Head of caudate nucleus (tissue), 42 donors: ENCODE measurements around the gene KCNA3.
A peak's percentile ranks its signal among the peaks of the same experiment; 100 is the strongest.

ENCODE experiments used
- DNase-seq, 42 donors: peaks; one replicate each; pipeline versions ENCODE4 v3.0.0 to v3.0.0-alpha.2; 2020 to 2021; ENCODE audit warnings: mixed read lengths in 7 of 42
- intact Hi-C: fragments of 100-400 bp; cut with DNase I; formaldehyde crosslinking; loops from one replicate; pipeline ENCODE4 v1.15.0; 2022

Gene KCNA3

DNA sequence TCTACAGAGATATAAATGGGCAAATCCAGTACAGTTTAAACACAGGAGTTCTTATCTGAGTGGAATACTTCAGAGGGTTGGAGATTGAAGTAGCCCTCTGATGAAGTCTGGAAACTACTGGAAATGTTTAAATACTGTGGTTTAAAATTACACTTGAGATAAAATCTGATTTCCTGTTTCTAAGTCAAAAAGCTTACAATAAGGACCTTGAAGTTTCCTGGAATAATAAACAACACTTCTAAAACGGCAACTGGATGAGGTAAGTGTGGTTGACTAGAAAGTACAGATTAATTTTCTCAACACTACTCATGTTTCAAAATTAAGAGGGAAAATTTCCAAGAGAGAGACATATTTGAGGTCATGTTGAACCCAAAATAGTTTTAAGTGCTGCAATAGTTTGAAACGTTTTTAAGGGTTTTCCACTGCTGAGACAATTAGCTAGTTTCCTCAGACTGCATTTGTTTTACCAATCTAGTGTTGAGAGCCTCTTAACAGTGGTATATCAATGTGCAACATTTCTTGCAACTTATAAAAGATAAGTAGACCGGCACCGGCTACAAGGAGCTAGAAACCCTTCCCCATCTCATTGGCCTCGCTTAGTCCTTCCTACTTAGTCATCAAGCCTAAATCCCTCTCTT is 27.4 kb downstream of the KCNA3 start:
- no peak for DNase-seq
- intact Hi-C loops: no loop called here

DNA sequence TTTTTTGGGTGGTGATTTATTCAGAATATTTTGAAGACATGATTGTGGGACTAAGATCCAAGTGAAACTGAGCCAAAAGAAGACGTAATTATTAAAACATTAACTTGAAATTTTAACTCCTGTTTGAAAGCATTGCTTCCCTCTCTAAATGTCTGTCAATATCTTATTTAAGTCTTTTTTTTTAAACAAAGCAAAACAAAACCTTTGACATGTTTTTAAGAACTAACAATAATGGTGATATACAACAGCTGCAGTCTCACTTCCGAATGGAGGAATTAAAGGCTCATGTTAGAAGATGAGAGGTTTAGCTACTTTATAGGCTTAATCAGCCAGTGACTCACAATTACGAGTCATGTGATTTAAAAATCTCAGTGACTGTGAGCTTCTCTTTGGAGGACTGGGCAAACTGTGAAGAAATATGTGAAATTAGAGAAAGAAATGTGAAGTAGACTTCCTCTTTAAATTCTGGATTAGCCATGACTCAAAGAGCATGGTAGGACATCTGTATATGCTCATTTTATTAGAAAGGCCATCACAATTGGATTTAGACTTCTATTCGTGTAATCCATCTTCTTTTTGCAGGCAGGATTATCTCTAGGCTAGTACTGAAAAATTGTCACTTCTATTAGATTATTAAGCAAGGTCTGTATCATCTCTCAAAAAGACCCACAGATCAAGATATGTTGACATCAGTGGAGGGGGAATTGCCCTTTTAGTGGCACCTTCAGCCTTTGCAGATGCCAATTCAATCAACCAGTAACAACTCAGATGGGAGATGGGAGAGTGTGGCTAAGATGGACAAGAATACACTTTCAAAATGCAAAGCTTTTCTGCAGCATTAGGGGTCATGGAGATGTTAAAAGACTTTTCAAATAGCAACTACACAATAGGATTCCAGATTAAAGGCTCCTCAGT is 28.7 kb downstream of the KCNA3 start:
- no peak for DNase-seq
- intact Hi-C loops: no loop called here

- DNase-seq: no peak
- intact Hi-C loops: no loop called here
Measured at GRCh38 chr1:110645211-110645610, 29.5 kb downstream of the KCNA3 start.

- peak in 6 of 42 donors; percentile 25 to 59 (median 41) for DNase-seq
- intact Hi-C loops: no loop called here
Measured at GRCh38 chr1:110643879-110644472, 30.8 kb downstream of the KCNA3 start.

- DNase-seq: no peak
- intact Hi-C loops: no loop called here
Measured at GRCh38 chr1:110639724-110640386, 34.9 kb downstream of the KCNA3 start.

- intact Hi-C loops: no loop called here
- DNase-seq: peak in 29 of 42 donors; percentile 35 to 88 (median 62)
Measured at GRCh38 chr1:110638556-110638955, 36.2 kb downstream of the KCNA3 start.

DNA sequence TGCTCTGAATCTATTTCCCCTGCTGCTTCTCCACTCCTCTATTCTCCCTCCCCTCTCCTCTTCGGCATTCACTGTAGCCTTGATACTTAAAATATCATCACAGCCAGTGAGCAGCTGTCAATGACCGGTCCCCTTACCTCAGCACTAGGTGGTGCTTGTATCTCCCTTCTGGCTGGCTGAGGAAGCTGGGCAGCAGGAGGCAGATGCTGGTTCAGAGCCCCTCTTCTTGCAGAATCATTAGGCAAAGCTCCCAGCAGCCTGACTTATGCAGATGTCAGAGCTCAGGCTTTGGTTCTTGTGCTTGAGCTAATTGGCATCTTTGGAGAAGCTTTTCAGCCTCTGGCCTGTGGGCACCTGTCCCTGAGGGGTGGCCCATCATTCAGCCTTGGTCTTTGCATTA is 36.7 kb downstream of the KCNA3 start:
- intact Hi-C loops: no loop called here
- peak in 1 of 42 donors; percentile 14 for DNase-seq

- DNase-seq: peak in 1 of 42 donors; percentile 55
- intact Hi-C loops: no loop called here
Measured at GRCh38 chr1:110637475-110637874, 37.3 kb downstream of the KCNA3 start.

DNA sequence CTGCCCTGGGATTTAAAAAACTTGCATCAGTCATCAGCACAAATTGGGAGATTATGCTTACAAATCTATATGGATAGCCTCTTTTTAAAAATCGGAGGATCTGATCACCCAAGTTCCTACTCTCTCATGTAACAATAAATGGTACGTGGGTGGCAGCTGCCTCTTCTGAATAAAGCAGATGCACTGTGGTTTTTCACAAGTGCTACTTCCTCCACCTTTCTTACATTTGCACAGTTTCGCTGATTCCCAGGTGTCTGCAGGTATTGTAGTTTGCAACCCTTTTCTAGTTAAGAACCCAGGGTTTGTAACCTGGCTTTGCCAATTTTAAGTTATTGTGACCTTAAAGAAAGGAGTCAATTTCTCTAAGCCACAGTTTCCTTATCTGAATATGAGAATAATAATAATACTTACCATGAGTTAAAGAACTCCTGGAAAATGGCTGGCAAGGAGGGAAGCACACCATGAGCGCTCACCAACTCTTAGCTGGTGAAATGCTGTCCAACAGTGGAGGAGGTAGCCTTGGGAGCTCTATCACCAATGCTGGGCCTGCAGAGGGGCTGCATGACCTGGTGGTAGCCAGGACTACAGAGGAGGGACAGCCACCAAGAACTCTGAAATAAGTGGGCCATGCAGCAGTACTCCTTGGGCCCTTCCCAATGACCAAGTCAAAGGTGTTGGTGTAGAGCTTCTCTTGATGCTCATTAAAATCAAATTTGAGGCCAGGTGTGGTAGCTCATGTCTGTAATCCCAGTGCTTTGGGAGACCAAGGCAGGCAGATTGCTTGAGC is 38.4 kb downstream of the KCNA3 start:
- intact Hi-C loops: no loop called here
- peak in 10 of 42 donors; percentile 28 to 76 (median 48) for DNase-seq

GRCh38 chr1:110635434-110635833 is 39.3 kb downstream of the KCNA3 start:
- no peak for DNase-seq
- intact Hi-C loops: no loop called here

DNA sequence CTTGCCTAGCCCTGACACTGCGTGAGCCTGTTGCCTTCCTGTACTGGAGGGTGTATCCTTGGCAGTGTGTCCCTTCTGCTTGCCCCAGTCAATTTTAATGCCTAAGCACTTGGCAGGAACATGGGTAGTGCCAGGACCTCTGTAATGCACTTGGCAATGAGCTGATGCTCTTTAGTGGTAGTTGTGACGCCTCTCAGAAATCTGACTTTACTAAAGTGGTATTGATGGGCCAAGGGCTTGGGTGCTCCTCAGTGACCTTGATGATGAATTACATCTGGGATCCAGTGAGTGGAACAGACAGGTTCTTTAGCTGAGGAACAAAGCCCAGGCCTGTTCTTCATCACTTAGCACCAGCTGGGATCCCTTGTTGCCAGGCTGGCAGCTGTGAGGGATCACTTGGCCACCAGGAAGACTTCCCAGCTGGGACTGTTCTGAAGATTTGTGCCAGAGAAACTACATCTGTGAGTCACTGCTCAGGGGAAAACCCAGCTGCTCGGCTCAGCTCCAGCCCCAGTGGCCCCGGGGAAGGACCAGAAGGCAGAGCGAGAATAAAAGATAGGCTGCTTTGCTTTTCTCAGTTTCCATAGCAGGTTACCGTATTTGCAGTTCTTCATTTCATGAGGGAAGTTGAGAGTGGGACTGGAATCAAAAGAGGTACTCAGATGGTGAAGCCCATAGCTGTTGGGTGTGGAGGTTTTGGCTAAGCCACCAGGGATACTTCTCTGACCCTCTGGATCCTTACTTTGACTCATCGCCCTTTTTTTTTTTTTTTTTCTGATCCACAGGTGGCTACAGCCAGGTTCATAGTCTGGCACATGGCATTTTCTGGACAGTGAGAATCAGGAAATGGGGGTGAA is 40.1 kb downstream of the KCNA3 start:
- peak in 38 of 42 donors; percentile 14 to 81 (median 56) for DNase-seq
- intact Hi-C loops: loop anchor here (5.0 kb wide), 1 partner anchor 148 kb away; no protein-coding TSS in a partner anchor

GRCh38 chr1:110634086-110634454 is 40.7 kb downstream of the KCNA3 start:
- intact Hi-C loops: loop anchor here (5.0 kb wide), 1 partner anchor 148 kb away; no protein-coding TSS in a partner anchor
- DNase-seq: no peak

DNA sequence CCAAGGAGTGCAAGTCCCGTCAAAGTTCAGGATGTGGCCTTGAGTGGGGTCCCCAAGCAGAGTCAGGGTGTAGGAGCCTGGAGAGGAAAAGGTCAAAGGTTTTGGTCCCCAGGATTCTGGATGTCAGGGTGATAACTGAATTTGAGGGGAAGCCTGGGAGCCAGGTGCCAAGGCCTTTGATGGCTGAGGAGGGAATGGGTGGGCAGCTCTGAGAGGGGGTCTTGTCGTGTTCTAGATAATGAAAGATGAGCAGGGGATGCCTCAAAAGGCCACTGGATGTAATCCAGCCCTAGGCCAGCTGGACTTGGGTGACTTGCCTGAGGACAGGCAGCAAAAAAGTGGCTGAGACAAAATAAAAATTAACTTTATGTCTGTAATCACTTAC is 41.1 kb downstream of the KCNA3 start:
- no peak for DNase-seq
- intact Hi-C loops: loop anchor here (5.0 kb wide), 1 partner anchor 149 kb away; no protein-coding TSS in a partner anchor

DNA sequence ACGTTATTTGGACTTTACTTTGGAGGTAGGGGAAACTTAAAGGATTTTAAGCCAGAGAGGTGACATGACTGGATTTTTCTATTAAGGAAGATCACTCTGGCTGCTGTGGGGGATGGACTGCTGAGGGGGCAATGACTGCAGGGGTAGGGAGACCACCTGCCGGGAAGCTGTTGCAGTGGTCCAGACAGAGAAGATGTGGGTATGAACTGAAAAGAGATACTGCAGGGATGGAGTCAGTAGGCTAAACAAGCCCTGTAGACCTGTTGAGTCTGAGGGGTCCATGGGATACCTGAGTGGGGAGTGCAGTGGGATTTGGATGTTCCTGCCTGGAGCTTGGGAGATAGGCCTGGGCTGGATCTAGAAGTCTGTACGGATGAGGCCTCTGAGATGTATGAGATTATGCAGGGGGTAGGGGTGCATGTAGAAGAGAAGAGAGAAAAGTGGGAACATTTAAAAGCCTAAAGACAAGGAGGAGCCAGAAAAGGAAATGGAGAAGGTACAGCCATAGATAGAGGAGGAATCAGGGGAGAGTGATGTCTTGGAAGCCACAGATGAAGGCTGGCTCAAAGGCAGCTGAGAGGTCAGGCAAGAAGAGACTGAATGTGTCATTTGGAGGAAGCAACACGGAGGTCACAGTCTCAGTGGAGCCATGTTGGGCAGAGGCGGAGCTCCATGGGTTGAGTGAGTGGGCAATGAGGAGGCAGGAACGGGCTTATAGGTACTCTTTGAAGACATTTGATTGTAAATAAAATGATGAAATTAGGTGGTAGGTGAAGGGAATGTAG is 42.7 kb downstream of the KCNA3 start:
- intact Hi-C loops: loop anchor here (5.0 kb wide), 1 partner anchor 150 kb away; no protein-coding TSS in a partner anchor
- no peak for DNase-seq

DNA sequence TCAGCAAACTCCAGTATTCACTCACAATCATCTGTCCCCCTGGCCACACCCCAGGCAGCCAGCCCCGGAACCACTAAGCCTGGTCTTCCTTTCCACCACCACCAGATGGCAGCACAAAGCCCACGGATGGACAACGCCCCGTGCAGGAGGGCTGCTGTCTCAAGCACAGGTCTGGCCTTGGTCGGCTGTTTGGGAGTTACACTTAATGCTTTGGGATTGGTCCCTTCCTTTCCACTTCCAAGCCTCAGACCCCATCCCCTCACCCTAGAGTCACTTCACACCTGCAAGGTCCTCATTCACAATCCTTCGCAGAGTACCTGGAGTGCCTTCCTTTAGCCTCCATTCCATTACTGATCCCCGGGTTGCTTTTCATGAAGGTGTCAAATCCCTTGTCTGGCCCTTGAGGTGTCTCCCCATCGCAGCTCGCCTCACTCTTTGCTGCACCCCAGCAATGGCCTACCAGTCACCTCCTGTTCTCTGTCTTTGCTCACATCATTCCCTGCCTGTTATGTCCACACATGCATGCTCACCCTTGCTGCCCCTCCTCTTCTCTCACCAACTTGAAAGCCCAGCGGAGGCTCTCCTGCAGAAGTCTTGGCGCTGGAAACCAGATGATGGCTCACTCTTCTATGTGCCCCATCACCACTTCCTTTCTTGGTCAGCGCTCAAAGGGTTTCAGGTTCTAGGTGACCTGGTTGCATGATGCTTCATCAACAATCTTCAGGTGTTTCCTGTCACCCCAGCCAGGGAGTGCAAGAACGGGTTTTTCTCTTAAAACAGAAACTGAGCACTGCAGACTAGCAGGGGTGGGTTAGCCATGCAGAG is 43.7 kb downstream of the KCNA3 start:
- DNase-seq: peak; percentile 58 to 90 (median 78)
- intact Hi-C loops: loop anchor here (5.0 kb wide), 1 partner anchor 151 kb away; no protein-coding TSS in a partner anchor
